Heart left ventricle (tissue), 16 donors: Measurements from ENCODE around the gene TSPAN31. TPM values are rescaled to one million over a fixed set of nuclear protein-coding genes. Genes with fewer than 3 reads are reported as not detected.

Source experiments
- ATAC-seq, 4 donors: fragments of 200-7000 bp; cut with Tn5 transposase; one replicate each; pipeline ENCODE4 v1.9.1; 2020 to 2022; ENCODE audit warnings: moderate library complexity in 4 of 4, mild to moderate bottlenecking in 3 of 4, moderate number of reproducible peaks in 1 of 4
- DNase-seq, 5 donors: peaks; one replicate each; pipeline ENCODE4 v3.0.0-alpha.2; 2020
- H3K27ac ChIP-seq, 12 donors: fragments of 200-600 bp; sonication (generic) in 4 of 12; one replicate each; pipeline versions ENCODE4 v1.5.0 to v1.8.0; 2016 to 2022; ENCODE audit warnings: mild to moderate bottlenecking in 2 of 12
- H3K27me3 ChIP-seq, 9 donors: fragments of 200-600 bp; sonication (generic) in 2 of 9; one replicate each; pipeline versions ENCODE4 v1.5.1 to v1.8.0; 2016 to 2022; ENCODE audit warnings: mild to moderate bottlenecking in 3 of 9
- H3K36me3 ChIP-seq, 9 donors: fragments of 200-600 bp; sonication (generic) in 2 of 9; one replicate each; pipeline versions ENCODE4 v1.5.0 to v1.8.0; 2018 to 2022; ENCODE audit warnings: mild to moderate bottlenecking in 2 of 9
- H3K4me1 ChIP-seq, 12 donors: fragments of 200-600 bp; sonication (generic) in 4 of 12; one replicate each; pipeline versions ENCODE4 v1.5.0 to v1.8.0; 2016 to 2022; ENCODE audit warnings: mild to moderate bottlenecking in 3 of 12
- H3K4me3 ChIP-seq, 12 donors: fragments of 200-600 bp; sonication (generic) in 4 of 12; one replicate each; pipeline versions ENCODE4 v1.5.0 to v1.8.0; 2017 to 2022; ENCODE audit warnings: mild to moderate bottlenecking in 9 of 12, moderate library complexity in 4 of 12
- H3K9me3 ChIP-seq, 12 donors: fragments of 200-600 bp; sonication (generic) in 4 of 12; one replicate each; pipeline versions ENCODE4 v1.5.0 to v1.8.0; 2016 to 2022; ENCODE audit warnings: mild to moderate bottlenecking in 1 of 12
- POLR2A ChIP-seq, 2 donors: fragments of 450-650 bp; IDR thresholded peaks; one replicate each; pipeline ENCODE4 v1.6.1; 2017; ENCODE audit warnings: antibody characterized with exemption in 2 of 2, mild to moderate bottlenecking in 2 of 2, moderate library complexity in 2 of 2
- WGBS, 4 donors: extraction: QIAGEN DNeasy Blood & Tissue Kit in 2 of 4; methylation state at CpG; one replicate each; pipeline versions ENCODE4 v1.1.5 to v1.1.7; 2013 to 2018; 5-methylcytosine and 5-hydroxymethylcytosine counted together
- intact Hi-C, 10 donors: fragments of 100-400 bp; cut with DNase I; formaldehyde crosslinking; loops; one replicate each; pipeline versions ENCODE4 v1.11.1 to v1.14.2; 2022
- polyA plus RNA-seq, 2 donors: library from polyadenylated mRNA; stranded (reverse); fragments of 200-250 nt; gene quantifications; one replicate each; pipeline ENCODE4 v1.2.3, GENCODE V29; 2013
- total RNA-seq, 9 donors: library from RNA; depleted of rRNA in 2 of 9; stranded (reverse); fragments of >200 nt in 2 of 9; fragmentation: NEBNext Ultra II Directional in 3 of 9; extraction: Animal tissue kit (Norgen Biotek cat#: 25700) in 3 of 9; gene quantifications; one replicate each; pipeline versions ENCODE4 v1.1.0 to v1.2.4, GENCODE V29; 2016 to 2023
- TF ChIP-seq, protein P1 (sequence below), 12 donors: fragments of 200-600 bp; sonication (generic) in 4 of 12; IDR thresholded peaks; one replicate each; pipeline versions ENCODE4 v1.5.0 to v1.8.0; 2018 to 2022; ENCODE audit warnings: antibody characterized with exemption in 12 of 12, mild to moderate bottlenecking in 5 of 12
- donor health status: ischemic (EF 13 %, LVEDD 7.1; RV severe dilation, severe dysfunction).
- donor health status: healthy with polysubstance abuse.
- donor health status: DM: no; HTN: yes; CAD: no.
- donor health status: DM: no; HTN: no; CAD: no.
- donor health status: ischemic (EF 25% LVEDD 6.9; RV normal size, moderate dysfunction).
- donor health status: ischemic (EF 25% LVEDD 5.7; RV mildly dilated, moderate dysfunction).
- donor health status: healthy.
- donor health status: DM: yes; HTN: yes; CAD: no.
- donor health status: ischemic (EF 35%, LVEDD 5.7; RV mildly dilated, moderate dysfunction).
- donor health status: nonischemic (EF 11% LVEDD 7.7; RV severe dilation, severe dysfunction).
- donor health status: DM: yes; HTN: yes; CAD: no.
- donor health status: PGD.
- donor health status: ischemic (EF 29% LVEDD 5.4; RV normal size, mild dysfunction).
- donor health status: nonischemic (EF 23%, LVEDD 6.1; RV moderate dilation, normal function).

Gene TSPAN31
- total and polyA plus RNA-seq, 11 donors, result 27.2 to 59.3 (median 31.4) TPM

DNA sequence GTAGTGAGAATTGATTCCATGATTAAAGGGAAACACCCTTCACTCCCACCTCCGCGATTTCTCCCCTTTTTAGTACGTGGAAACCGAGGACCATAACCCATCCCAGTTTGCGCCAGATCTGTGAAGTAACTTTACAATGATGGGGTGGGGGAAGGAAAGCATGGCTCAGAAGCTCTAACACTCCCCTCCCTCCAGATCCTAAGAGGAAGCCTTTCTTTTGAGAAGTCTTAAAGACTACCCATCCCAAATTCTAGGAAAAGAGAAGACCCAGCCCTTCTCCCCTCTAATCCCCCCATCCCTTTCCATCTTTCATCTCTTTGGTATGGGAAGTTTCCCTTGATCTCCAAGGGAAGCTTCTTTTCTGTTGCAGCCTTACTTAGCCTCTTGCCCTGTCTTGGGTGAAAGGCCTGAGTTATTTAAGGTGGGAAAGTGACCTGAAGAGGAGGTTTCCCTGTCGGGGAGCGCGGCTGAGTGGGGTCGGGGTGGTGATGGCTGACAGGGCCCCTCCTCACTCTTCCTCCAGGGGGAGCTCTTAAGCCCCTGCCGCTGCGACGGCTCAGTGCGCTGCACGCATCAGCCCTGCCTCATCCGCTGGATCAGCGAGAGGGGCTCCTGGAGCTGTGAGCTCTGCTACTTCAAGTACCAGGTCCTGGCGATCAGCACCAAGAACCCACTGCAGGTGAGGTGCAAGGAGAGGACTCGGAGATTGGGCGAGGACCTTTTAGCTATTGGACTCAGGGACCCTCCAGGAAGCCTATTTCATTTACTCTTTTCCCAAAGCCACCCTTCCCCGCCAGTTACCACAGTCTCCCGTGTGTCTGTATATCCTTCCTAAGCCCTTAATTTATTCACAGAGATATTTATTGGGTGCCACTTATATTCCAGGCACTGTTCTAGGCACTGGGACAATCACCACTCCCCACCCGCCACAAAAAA, 11.8 kb downstream of the TSPAN31 start:
- Histone ChIP-seq H3K4me1 (peaks cover 0 to 41% (median 21%) of the 10 kb centered on the region in 12 donors), H3K27ac (peak overlapping the region in 3 of 12 donors; percentile 52 to 79 (median 55)), H3K36me3 (peaks cover 0 to 23% (median 15%) of the 10 kb centered on the region in 9 donors), H3K4me3 (peak overlapping the region in 9 of 12 donors; percentile 65 to 97 (median 72)), H3K27me3 (no peaks in the 10 kb centered on the region), H3K9me3 (no peaks in the 10 kb centered on the region)
- TF ChIP-seq POLR2A (IDR thresholded peaks at IDR 0.05), result no peak
- TF ChIP-seq, protein P1, sequence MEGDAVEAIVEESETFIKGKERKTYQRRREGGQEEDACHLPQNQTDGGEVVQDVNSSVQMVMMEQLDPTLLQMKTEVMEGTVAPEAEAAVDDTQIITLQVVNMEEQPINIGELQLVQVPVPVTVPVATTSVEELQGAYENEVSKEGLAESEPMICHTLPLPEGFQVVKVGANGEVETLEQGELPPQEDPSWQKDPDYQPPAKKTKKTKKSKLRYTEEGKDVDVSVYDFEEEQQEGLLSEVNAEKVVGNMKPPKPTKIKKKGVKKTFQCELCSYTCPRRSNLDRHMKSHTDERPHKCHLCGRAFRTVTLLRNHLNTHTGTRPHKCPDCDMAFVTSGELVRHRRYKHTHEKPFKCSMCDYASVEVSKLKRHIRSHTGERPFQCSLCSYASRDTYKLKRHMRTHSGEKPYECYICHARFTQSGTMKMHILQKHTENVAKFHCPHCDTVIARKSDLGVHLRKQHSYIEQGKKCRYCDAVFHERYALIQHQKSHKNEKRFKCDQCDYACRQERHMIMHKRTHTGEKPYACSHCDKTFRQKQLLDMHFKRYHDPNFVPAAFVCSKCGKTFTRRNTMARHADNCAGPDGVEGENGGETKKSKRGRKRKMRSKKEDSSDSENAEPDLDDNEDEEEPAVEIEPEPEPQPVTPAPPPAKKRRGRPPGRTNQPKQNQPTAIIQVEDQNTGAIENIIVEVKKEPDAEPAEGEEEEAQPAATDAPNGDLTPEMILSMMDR (IDR thresholded peaks at IDR 0.05), result peak in 11 of 12 donors; percentile 19 to 70 (median 47)
- 58 to 69% (median 64%) methylated on average over 19 to 22 of the region's 22 CpGs for WGBS, 4 donors
- ATAC-seq, result no peak
- DNase-seq, result peak in 1 of 5 donors; percentile 78
- intact Hi-C loops, result no loop called here

DNA sequence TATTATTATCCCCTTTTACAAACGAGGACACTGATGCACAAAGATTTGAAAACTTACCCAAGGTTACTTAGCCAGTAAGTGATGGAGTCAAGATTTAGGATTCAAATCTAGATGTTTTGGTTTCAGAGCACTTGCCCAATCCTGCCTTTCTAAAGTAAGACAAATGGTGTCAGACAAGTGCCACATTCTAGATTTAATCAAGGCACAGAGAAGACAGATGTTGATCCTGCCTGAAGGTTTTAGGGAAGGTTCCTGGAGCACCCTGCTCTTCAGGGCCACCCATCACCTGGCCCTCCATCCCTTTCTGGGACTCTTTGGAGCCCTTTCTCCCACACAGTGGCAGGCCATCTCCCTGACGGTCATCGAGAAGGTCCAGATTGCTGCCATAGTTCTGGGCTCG, 12.9 kb downstream of the TSPAN31 start:
- intact Hi-C loops, result no loop called here
- peaks cover 0 to 36% (median 19%) of the 10 kb centered on the region in 12 donors for H3K4me1 ChIP-seq
- no peak overlapping the region for H3K27ac ChIP-seq
- H3K36me3 ChIP-seq, result peaks cover 0 to 23% (median 15%) of the 10 kb centered on the region in 9 donors
- no peak for TF ChIP-seq POLR2A (IDR thresholded peaks at IDR 0.05)
- TF ChIP-seq, protein P1 (IDR thresholded peaks at IDR 0.05), result no peak
- 88 to 97% (median 93%) methylated on average over 4 of the region's 4 CpGs for WGBS, 4 donors
- no peak for ATAC-seq
- DNase-seq, result no peak
- no peaks in the 10 kb centered on the region for H3K9me3 ChIP-seq
- peaks cover 0 to 7% (median 0%) of the 10 kb centered on the region in 9 donors for H3K27me3 ChIP-seq
- H3K4me3 ChIP-seq, result no peak overlapping the region

DNA sequence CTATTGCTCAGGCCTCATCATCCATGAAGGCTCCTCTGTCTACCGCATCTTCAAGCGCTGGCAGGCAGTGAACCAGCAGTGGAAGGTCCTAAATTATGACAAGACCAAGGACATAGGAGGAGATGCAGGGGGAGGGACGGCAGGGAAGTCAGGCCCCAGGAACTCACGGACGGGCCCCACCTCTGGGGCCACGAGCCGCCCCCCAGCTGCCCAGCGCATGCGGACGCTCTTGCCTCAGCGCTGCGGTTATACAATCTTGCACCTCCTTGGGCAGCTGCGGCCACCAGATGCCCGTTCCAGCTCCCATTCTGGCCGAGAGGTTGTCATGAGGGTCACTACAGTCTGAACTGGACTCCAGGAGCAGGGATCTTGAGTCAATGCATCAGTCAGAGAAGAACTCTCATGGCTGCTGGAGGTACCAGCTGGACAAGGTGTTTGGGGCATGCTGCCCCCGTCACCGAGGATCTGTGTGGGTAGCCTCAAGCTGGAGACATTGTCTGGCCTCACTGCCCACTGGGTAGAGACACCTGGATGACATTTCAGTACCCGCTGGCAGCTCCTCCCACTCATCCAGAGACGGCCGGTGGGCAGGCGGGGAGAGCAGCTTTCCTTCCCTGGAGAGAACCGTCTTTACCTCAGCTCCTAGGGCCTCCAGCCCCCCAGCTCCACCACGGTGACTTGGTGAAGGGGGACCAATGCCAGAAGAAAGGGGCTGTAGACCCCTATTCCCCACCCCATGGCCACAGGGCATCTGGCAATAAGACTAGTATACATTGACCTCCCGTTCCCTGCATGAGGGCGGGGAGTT, 13.9 kb downstream of the TSPAN31 start:
- DNase-seq (no peak), ATAC-seq (no peak)
- Histone ChIP-seq H3K36me3 (peaks cover 0 to 23% (median 15%) of the 10 kb centered on the region in 9 donors), H3K27me3 (peaks cover 0 to 17% (median 8%) of the 10 kb centered on the region in 9 donors), H3K4me1 (peaks cover 0 to 26% (median 15%) of the 10 kb centered on the region in 12 donors), H3K27ac (no peak overlapping the region), H3K9me3 (no peaks in the 10 kb centered on the region), H3K4me3 (no peak overlapping the region)
- TF ChIP-seq, protein P1 (IDR thresholded peaks at IDR 0.05), result no peak
- no peak for TF ChIP-seq POLR2A (IDR thresholded peaks at IDR 0.05)
- intact Hi-C loops, result no loop called here
- WGBS, 4 donors, result 90 to 94% (median 93%) methylated on average over 15 to 25 of the region's 25 CpGs
